H9 (cell line): Measurements from ENCODE around the gene HELT. TPM values are rescaled to one million over a fixed set of nuclear protein-coding genes. Genes with fewer than 3 reads are reported as not detected.

ENCODE experiments used
- DNase-seq: peaks from one replicate; pipeline ENCODE4 v3.0.0-alpha.2; 2017
- H2AFZ ChIP-seq: one replicate; pipeline ENCODE4 v1.6.1; 2013; ENCODE audit warnings: mild to moderate bottlenecking, low read length, control low read depth, moderate library complexity
- H2AK5ac ChIP-seq: 2 replicates; pipeline ENCODE4 v1.6.1; 2013; ENCODE audit warnings: low read length, control low read depth, mixed read lengths; ENCODE audit not compliant: insufficient read length
- H2BK120ac ChIP-seq: one replicate; pipeline ENCODE4 v1.6.1; 2013; ENCODE audit warnings: low read depth, mild to moderate bottlenecking, low read length, control low read depth, inconsistent platforms; ENCODE audit not compliant: poor library complexity, severe bottlenecking
- H2BK12ac ChIP-seq: 2 replicates; pipeline ENCODE4 v1.6.1; 2013; ENCODE audit warnings: low read length, control low read depth, mixed read lengths, low read depth; ENCODE audit not compliant: insufficient read length
- H2BK15ac ChIP-seq: 2 replicates; pipeline ENCODE4 v1.6.1; 2013; ENCODE audit warnings: low read depth, low read length, control low read depth
- H2BK20ac ChIP-seq: one replicate; pipeline ENCODE4 v1.6.1; 2013; ENCODE audit warnings: low read depth, mild to moderate bottlenecking, low read length, control low read depth, inconsistent platforms; ENCODE audit not compliant: poor library complexity, severe bottlenecking
- H2BK5ac ChIP-seq: 2 replicates; pipeline ENCODE4 v1.6.1; 2013; ENCODE audit warnings: low read length, control low read depth, mixed read lengths; ENCODE audit not compliant: insufficient read length
- H3K14ac ChIP-seq: 2 replicates; pipeline ENCODE4 v1.6.1; 2013; ENCODE audit warnings: low read length, control low read depth; ENCODE audit not compliant: insufficient read depth
- H3K18ac ChIP-seq: 2 replicates; pipeline ENCODE4 v1.6.1; 2013; ENCODE audit warnings: low read depth, mild to moderate bottlenecking, mixed read lengths, low read length, control low read depth; ENCODE audit not compliant: insufficient read length
- H3K23ac ChIP-seq: 2 replicates; pipeline ENCODE4 v1.6.1; 2013; ENCODE audit warnings: low read length, control low read depth, mixed read lengths, low read depth; ENCODE audit not compliant: insufficient read length
- H3K23me2 ChIP-seq: 2 replicates; pipeline ENCODE4 v1.6.1; 2013; ENCODE audit warnings: low read depth, mild to moderate bottlenecking, mixed read lengths, low read length, control low read depth; ENCODE audit not compliant: insufficient read length, poor library complexity, severe bottlenecking
- H3K27ac ChIP-seq: 2 replicates; pipeline ENCODE4 v1.5.1; 2013; ENCODE audit warnings: low read length, control low read depth, mixed read lengths, low read depth; ENCODE audit not compliant: insufficient read length
- H3K27me3 ChIP-seq: 2 replicates; pipeline ENCODE4 v1.6.1; 2013; ENCODE audit warnings: low read length, control low read depth, inconsistent platforms; ENCODE audit not compliant: insufficient read depth
- H3K4ac ChIP-seq: 2 replicates; pipeline ENCODE4 v1.6.1; 2013; ENCODE audit warnings: low read depth, mild to moderate bottlenecking, control low read depth, inconsistent platforms, low read length, moderate library complexity
- H3K4me1 ChIP-seq: 2 replicates; pipeline ENCODE4 v1.6.1; 2013; ENCODE audit warnings: low read length, control low read depth, inconsistent platforms; ENCODE audit not compliant: insufficient read depth
- H3K4me2 ChIP-seq: 2 replicates; pipeline ENCODE4 v1.6.1; 2013; ENCODE audit warnings: low read length, control low read depth, mixed read lengths; ENCODE audit not compliant: insufficient read length, insufficient read depth
- H3K56ac ChIP-seq: 2 replicates; pipeline ENCODE4 v1.6.1; 2013; ENCODE audit warnings: low read depth, mild to moderate bottlenecking, mixed read lengths, low read length, control low read depth; ENCODE audit not compliant: insufficient read length
- H3K79me1 ChIP-seq: 2 replicates; pipeline ENCODE4 v1.6.1; 2013; ENCODE audit warnings: low read depth, mild to moderate bottlenecking, moderate library complexity, low read length, control low read depth, inconsistent platforms; ENCODE audit not compliant: insufficient read depth, poor library complexity, severe bottlenecking
- H3K79me2 ChIP-seq: 2 replicates; pipeline ENCODE4 v1.6.1; 2013; ENCODE audit warnings: low read length, control low read depth, inconsistent platforms; ENCODE audit not compliant: insufficient read depth
- H3K9ac ChIP-seq: 2 replicates; pipeline ENCODE4 v1.6.1; 2013; ENCODE audit warnings: low read length, control low read depth, mixed read lengths; ENCODE audit not compliant: insufficient read length; ENCODE audit errors: extremely low read depth
- H3K9me3 ChIP-seq: one replicate; pipeline ENCODE4 v1.6.1; 2013; ENCODE audit warnings: low read depth, low read length, inconsistent platforms; ENCODE audit not compliant: control insufficient read depth
- H3T11ph ChIP-seq: one replicate; pipeline ENCODE4 v1.6.1; 2013; ENCODE audit warnings: mild to moderate bottlenecking, low read length, control low read depth, inconsistent platforms
- H4K20me1 ChIP-seq: one replicate; pipeline ENCODE4 v1.6.1; 2013; ENCODE audit not compliant: control insufficient read depth, insufficient read length, insufficient read depth
- H4K5ac ChIP-seq: 2 replicates; pipeline ENCODE4 v1.6.1; 2013; ENCODE audit warnings: low read depth, mild to moderate bottlenecking, mixed read lengths, low read length, control low read depth; ENCODE audit not compliant: insufficient read length
- H4K8ac ChIP-seq: replicated peaks from 2 replicates; pipeline ENCODE4 v1.6.1; 2013; ENCODE audit warnings: low read length, control low read depth, mixed read lengths, low read depth; ENCODE audit not compliant: insufficient read length
- H4K91ac ChIP-seq: 2 replicates; pipeline ENCODE4 v1.6.1; 2013; ENCODE audit warnings: low read depth, mild to moderate bottlenecking, moderate library complexity, mixed read lengths, low read length, control low read depth; ENCODE audit not compliant: insufficient read length
- H3K27ac Mint-ChIP-seq, 3 experiments: 2 replicates in 2 of 3; 3 replicates in 1 of 3; pipeline ENCODE4 v1.8.0; 2020 to 2021; ENCODE audit warnings: mixed read lengths in 3 of 3, mild to moderate bottlenecking in 1 of 3, moderate library complexity in 1 of 3
- H3K27me3 Mint-ChIP-seq: 2 replicates; pipeline ENCODE4 v1.8.0; 2021; ENCODE audit warnings: low read depth, mild to moderate bottlenecking, moderate library complexity, mixed read lengths
- H3K36me3 Mint-ChIP-seq, 3 experiments: 2 replicates in 2 of 3; 3 replicates in 1 of 3; pipeline ENCODE4 v1.8.0; 2020 to 2021; ENCODE audit warnings: low read depth in 3 of 3, mixed read lengths in 3 of 3; ENCODE audit not compliant: insufficient read depth in 1 of 3
- H3K4me1 Mint-ChIP-seq, 2 experiments: 2 replicates each; pipeline ENCODE4 v1.8.0; 2020; ENCODE audit warnings: mixed read lengths in 2 of 2
- H3K4me3 Mint-ChIP-seq, 2 experiments: 2 replicates in 1 of 2; 3 replicates in 1 of 2; pipeline ENCODE4 v1.8.0; 2020 to 2021; ENCODE audit warnings: mild to moderate bottlenecking in 2 of 2, mixed read lengths in 2 of 2, moderate library complexity in 1 of 2
- H3K9me3 Mint-ChIP-seq, 2 experiments: 2 replicates in 1 of 2; 3 replicates in 1 of 2; pipeline ENCODE4 v1.8.0; 2020; ENCODE audit warnings: mild to moderate bottlenecking in 2 of 2, mixed read lengths in 2 of 2, moderate library complexity in 1 of 2
- CTCF ChIP-seq: fragments of 200-600 bp; sonication (generic); conservative IDR thresholded peaks from 3 replicates; pipeline ENCODE4 v1.8.0; 2021; ENCODE audit warnings: antibody characterized with exemption, mild to moderate bottlenecking
- WGBS: extraction: QIAGEN DNeasy Blood & Tissue Kit; methylation state at CpG from one replicate; pipeline ENCODE4 v1.1.7; 2013; ENCODE audit warnings: missing lambda C conversion rate, low lambda C conversion rate, mixed read lengths; ENCODE audit not compliant: insufficient read length; ENCODE audit errors: extremely low coverage; 5-methylcytosine and 5-hydroxymethylcytosine counted together
- total RNA-seq: library from RNA; stranded (reverse); gene quantifications from 2 replicates; pipeline ENCODE4 v1.2.1, GENCODE V29; 2021

The HELT gene
- total RNA-seq, 1 experiment from 2014 or later = not detected

GRCh38 chr4:184994010-184994622, 24.2 kb upstream of the HELT start:
- Histone ChIP-seq H3K79me1 (no peaks in the 10 kb centered on the region), H3K4me2 (no peak overlapping the region), H3K23me2 (no peaks in the 10 kb centered on the region), H4K5ac (no peak overlapping the region), H3K9me3 (no peaks in the 10 kb centered on the region), H2AFZ (no peak overlapping the region), H2BK12ac (no peak overlapping the region), H3K27ac (no peak overlapping the region), H2BK5ac (no peak overlapping the region), H3K4me1 (no peaks in the 10 kb centered on the region), H3K18ac (no peak overlapping the region), H4K91ac (no peak overlapping the region), H2BK120ac (no peak overlapping the region), H2BK20ac (no peak overlapping the region), H2AK5ac (no peak overlapping the region), H4K20me1 (no peaks in the 10 kb centered on the region), H3T11ph (no peak overlapping the region), H3K27me3 (no peaks in the 10 kb centered on the region), H3K56ac (no peak overlapping the region), H4K8ac (no peak overlapping the region), H3K79me2 (no peaks in the 10 kb centered on the region), H2BK15ac (no peak overlapping the region), H3K9ac (no peak overlapping the region), H3K4ac (no peak overlapping the region), H3K23ac (no peak overlapping the region), H3K14ac (no peak overlapping the region)
- no CpG with 5 or more reads among the region's 18 CpGs for WGBS
- TF ChIP-seq CTCF = no peak
- Mint-ChIP-seq H3K4me3 (no peak overlapping the region), H3K4me1 (no peaks in the 10 kb centered on the region), H3K27me3 (peaks cover 2% of the 10 kb centered on the region), H3K9me3 (no peaks in the 10 kb centered on the region), H3K27ac (no peak overlapping the region), H3K36me3 (no peaks in the 10 kb centered on the region)
- DNase-seq = no peak
